OCI-LY7 (cell line): ENCODE results near the gene CXCL14. TPM values are rescaled to one million over a fixed set of nuclear protein-coding genes. Genes with fewer than 3 reads are reported as not detected.

Experiments used
- BruUV-seq: library from RNA; stranded (reverse); fragments of 400-500 nt; replicated peaks from 2 replicates; lab custom pipeline; 2021; lab: Mats Ljungman, UMichigan
- CTCF ChIA-PET: fragments of 300-600 bp; sonication (Branson Sonifier 250); formaldehyde crosslinking; loops from one replicate; lab custom pipeline; 2022; ENCODE audit warnings: antibody characterized with exemption; ENCODE audit not compliant: unreplicated experiment; lab: Charles Lee
- POLR2A ChIA-PET: fragments of 300-600 bp; sonication (Branson Sonifier 250); formaldehyde crosslinking; loops from one replicate; lab custom pipeline; 2022; ENCODE audit warnings: antibody characterized with exemption; lab: Charles Lee
- DNase-seq: peaks from one replicate; pipeline ENCODE4 v3.0.0-alpha.2; 2015; ENCODE audit warnings: low spot score
- H2AFZ ChIP-seq: fragments of 200-600 bp; sonication (generic), shearing (Covaris generic); 2 replicates; pipeline ENCODE4 v1.6.1; 2014; ENCODE audit warnings: mild to moderate bottlenecking, antibody characterized with exemption, low read length, moderate library complexity
- H3K27ac ChIP-seq: fragments of 200-600 bp; sonication (generic); 2 replicates; pipeline ENCODE4 v1.5.1; 2014; ENCODE audit warnings: mixed run types, low read depth, mild to moderate bottlenecking, moderate library complexity, low read length, inconsistent platforms; ENCODE audit not compliant: poor library complexity, severe bottlenecking
- H3K36me3 ChIP-seq: fragments of 200-600 bp; sonication (generic); 2 replicates; pipeline ENCODE4 v1.6.1; 2014; ENCODE audit warnings: mild to moderate bottlenecking, antibody characterized with exemption, low read length, moderate library complexity, mixed read lengths; ENCODE audit not compliant: insufficient read depth
- H3K4me1 ChIP-seq: fragments of 200-600 bp; sonication (generic); 2 replicates; pipeline ENCODE4 v1.5.1; 2014; ENCODE audit warnings: mild to moderate bottlenecking, low read length; ENCODE audit not compliant: insufficient read depth, poor library complexity, severe bottlenecking
- H3K4me2 ChIP-seq: fragments of 200-600 bp; sonication (generic); 2 replicates; pipeline ENCODE4 v1.6.1; 2014; ENCODE audit warnings: mild to moderate bottlenecking, low read length
- H3K4me3 ChIP-seq: fragments of 200-600 bp; sonication (generic); 2 replicates; pipeline ENCODE4 v1.5.1; 2014; ENCODE audit warnings: mild to moderate bottlenecking, low read depth, low read length; ENCODE audit not compliant: poor library complexity, severe bottlenecking
- H3K79me2 ChIP-seq: fragments of 200-600 bp; sonication (generic); 2 replicates; pipeline ENCODE4 v1.6.1; 2016; ENCODE audit warnings: low read depth, mild to moderate bottlenecking, low read length, moderate library complexity, mixed read lengths; ENCODE audit not compliant: insufficient read depth
- H3K9me2 ChIP-seq: fragments of 200-600 bp; sonication (generic); 2 replicates; pipeline ENCODE4 v1.6.1; 2016; ENCODE audit warnings: mild to moderate bottlenecking, low read length, mixed read lengths; ENCODE audit not compliant: insufficient read depth
- H3K9me3 ChIP-seq: fragments of 200-600 bp; sonication (generic); 2 replicates; pipeline ENCODE4 v1.6.1; 2014; ENCODE audit warnings: mild to moderate bottlenecking, mixed run types, low read length, mixed read lengths
- H4K20me1 ChIP-seq: fragments of 200-600 bp; sonication (generic); 2 replicates; pipeline ENCODE4 v1.6.1; 2014; ENCODE audit warnings: mild to moderate bottlenecking, antibody characterized with exemption, low read length, moderate library complexity, mixed read lengths; ENCODE audit not compliant: insufficient read depth
- CTCF ChIP-seq: fragments of 200-600 bp; sonication (generic); conservative IDR thresholded peaks from 2 replicates; pipeline ENCODE4 v1.5.1; 2014; ENCODE audit warnings: mild to moderate bottlenecking, antibody characterized with exemption, low read length, moderate library complexity, mixed read lengths
- EZH2phosphoT487 ChIP-seq: fragments of 200-600 bp; sonication (generic); IDR thresholded peaks from 2 replicates; pipeline ENCODE4 v1.6.1; 2018; ENCODE audit warnings: low read depth, borderline replicate concordance, mild to moderate bottlenecking, mixed run types, antibody characterized with exemption, low read length, moderate library complexity, mixed read lengths
- intact Hi-C: fragments of 100-400 bp; cut with micrococcal nuclease; formaldehyde crosslinking; loops from one replicate; pipeline ENCODE4 v1.10.0; 2022; ENCODE audit not compliant: unreplicated experiment
- total RNA-seq, 2 experiments: library from RNA; depleted of rRNA in 1 of 2; stranded (reverse); fragments of >200 nt in 1 of 2; shearing (Covaris generic) in 1 of 2; gene quantifications; 2 replicates each; pipeline ENCODE4 v1.2.3, GENCODE V29; 2014 to 2022

CXCL14 gene
- total RNA-seq, 2 experiments from 2014 or later, result not detected

GRCh38 chr5:135577421-135577820, 1.4 kb downstream of the CXCL14 start:
- H3K4me3 ChIP-seq, result no peak overlapping the region
- no peak overlapping the region for H2AFZ ChIP-seq
- TF ChIP-seq EZH2phosphoT487 (no peak), CTCF (no peak)
- no peak overlapping the region for H3K4me2 ChIP-seq
- no TSS peak for BruUV-seq
- H3K27ac ChIP-seq, result no peak overlapping the region
- H3K79me2 ChIP-seq, result no peaks in the 10 kb centered on the region
- no peaks in the 10 kb centered on the region for H3K36me3 ChIP-seq
- intact Hi-C loops, result no loop called here
- no peaks in the 10 kb centered on the region for H3K9me2 ChIP-seq
- ChIA-PET CTCF (no interaction called here), POLR2A (no interaction called here)
- no peaks in the 10 kb centered on the region for H4K20me1 ChIP-seq
- no peaks in the 10 kb centered on the region for H3K4me1 ChIP-seq
- no peak for DNase-seq
- no peaks in the 10 kb centered on the region for H3K9me3 ChIP-seq

DNA sequence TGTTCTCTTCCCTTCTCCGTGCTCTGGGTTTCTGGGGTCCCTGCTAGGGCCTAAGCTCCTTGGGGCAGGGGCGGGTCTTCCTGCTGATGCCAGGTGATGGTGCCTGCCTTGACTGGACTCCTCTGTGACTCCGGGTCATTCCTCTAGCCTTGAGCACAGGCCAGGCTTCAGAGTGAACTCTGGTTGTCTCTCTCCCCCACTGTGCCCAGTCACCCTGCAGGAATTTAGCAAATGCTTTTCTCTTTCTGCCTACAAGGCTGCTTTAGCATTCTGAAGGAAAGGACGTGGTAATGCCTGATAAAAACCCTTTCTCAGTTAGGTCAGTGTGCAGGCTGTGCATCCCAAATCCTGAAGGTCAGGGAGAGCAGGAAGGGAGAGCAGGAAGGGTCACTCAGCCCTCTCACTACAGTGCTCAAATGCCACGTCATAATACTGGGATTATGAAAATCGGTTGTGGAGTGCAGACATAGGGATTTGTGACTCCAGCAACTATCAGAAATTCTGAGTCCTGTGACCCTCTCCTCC, 2.7 kb downstream of the CXCL14 start:
- DNase-seq, result no peak

More for the DNA sequence above, 2.7 kb downstream of the CXCL14 start:
- Histone ChIP-seq H4K20me1 (no peaks in the 10 kb centered on the region), H3K79me2 (no peaks in the 10 kb centered on the region), H3K36me3 (no peaks in the 10 kb centered on the region), H3K4me3 (no peak overlapping the region), H3K9me2 (no peaks in the 10 kb centered on the region), H3K27ac (no peak overlapping the region), H3K4me2 (no peak overlapping the region), H3K4me1 (no peaks in the 10 kb centered on the region), H2AFZ (no peak overlapping the region), H3K9me3 (no peaks in the 10 kb centered on the region)
- intact Hi-C loops, result no loop called here
- TF ChIP-seq CTCF (no peak), EZH2phosphoT487 (no peak)
- no TSS peak for BruUV-seq
- CTCF ChIA-PET, result no interaction called here
- POLR2A ChIA-PET, result interaction anchor here (0.6 kb wide), 1 partner anchor 11 kb away, joined by 3 read pairs; no protein-coding TSS in a partner anchor
